ENCODE data around the gene LUZP1. TPM values are rescaled to one million over a fixed set of nuclear protein-coding genes. Genes with fewer than 3 reads are reported as not detected.

LUZP1 gene
- total RNA-seq, 4 donors from 2014 or later: 28.3 to 46.4 (median 33.3) TPM

GRCh38 chr1:23066075-23066474 is 102.6 kb downstream of the LUZP1 start:
- no peak for TF ChIP-seq POLR2A (IDR thresholded peaks at IDR 0.05)
- no peak for TF ChIP-seq POLR2AphosphoS5 (IDR thresholded peaks at IDR 0.05)
- no peak for TF ChIP-seq EP300 (IDR thresholded peaks at IDR 0.05; ENCODE audit: low read depth)
- TF ChIP-seq, protein P1, sequence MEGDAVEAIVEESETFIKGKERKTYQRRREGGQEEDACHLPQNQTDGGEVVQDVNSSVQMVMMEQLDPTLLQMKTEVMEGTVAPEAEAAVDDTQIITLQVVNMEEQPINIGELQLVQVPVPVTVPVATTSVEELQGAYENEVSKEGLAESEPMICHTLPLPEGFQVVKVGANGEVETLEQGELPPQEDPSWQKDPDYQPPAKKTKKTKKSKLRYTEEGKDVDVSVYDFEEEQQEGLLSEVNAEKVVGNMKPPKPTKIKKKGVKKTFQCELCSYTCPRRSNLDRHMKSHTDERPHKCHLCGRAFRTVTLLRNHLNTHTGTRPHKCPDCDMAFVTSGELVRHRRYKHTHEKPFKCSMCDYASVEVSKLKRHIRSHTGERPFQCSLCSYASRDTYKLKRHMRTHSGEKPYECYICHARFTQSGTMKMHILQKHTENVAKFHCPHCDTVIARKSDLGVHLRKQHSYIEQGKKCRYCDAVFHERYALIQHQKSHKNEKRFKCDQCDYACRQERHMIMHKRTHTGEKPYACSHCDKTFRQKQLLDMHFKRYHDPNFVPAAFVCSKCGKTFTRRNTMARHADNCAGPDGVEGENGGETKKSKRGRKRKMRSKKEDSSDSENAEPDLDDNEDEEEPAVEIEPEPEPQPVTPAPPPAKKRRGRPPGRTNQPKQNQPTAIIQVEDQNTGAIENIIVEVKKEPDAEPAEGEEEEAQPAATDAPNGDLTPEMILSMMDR (IDR thresholded peaks at IDR 0.05): no peak
- DNase-seq: no peak
- in situ Hi-C loops (cut with MboI; ENCODE audit: low pct_ligation_motif_present in 1 of 4, low pct_unique_long_range_greater_than_20kb in 1 of 4, low sequenced_read_pairs in 3 of 4): no loop called here
- no peak overlapping the region for H3K4me3 ChIP-seq
- intact Hi-C loops (cut with DNase I; ENCODE audit: low total_unique reads): no loop called here
- H3K4me1 ChIP-seq: no peaks in the 10 kb centered on the region
- no peaks in the 10 kb centered on the region for H3K27me3 ChIP-seq
- H3K9me3 ChIP-seq: no peaks in the 10 kb centered on the region
- 87 to 100% methylated on average over 2 of the region's 2 CpGs for WGBS, 2 donors (ENCODE audit: low coverage in 1 of 2)
- peaks cover 0 to 29% (median 10%) of the 10 kb centered on the region in 4 donors for H3K36me3 ChIP-seq
- no peak overlapping the region for H3K27ac ChIP-seq

DNA sequence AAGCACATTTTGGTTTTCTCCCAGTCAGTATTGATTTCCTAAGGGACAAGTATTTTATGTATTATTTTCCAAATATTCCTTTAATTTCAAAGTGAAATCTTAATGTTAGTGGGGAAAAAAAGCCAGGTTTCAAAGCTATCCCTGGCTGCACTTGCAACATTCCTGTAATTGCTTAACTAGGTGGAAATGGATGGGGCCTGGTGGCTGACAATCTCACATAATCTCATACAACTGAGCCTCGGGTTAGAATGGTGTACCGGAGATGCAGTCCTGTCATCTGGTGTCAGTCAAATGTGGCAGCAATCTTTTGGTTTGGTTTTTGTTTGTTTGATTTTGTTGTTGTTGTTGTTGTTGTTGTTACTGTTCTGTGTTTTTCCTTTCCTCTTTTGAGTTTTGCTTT is 103.3 kb downstream of the LUZP1 start:
- in situ Hi-C loops (cut with MboI; ENCODE audit: low pct_ligation_motif_present in 1 of 4, low pct_unique_long_range_greater_than_20kb in 1 of 4, low sequenced_read_pairs in 3 of 4): no loop called here
- H3K36me3 ChIP-seq: peaks cover 0 to 34% (median 12%) of the 10 kb centered on the region in 4 donors
- H3K4me1 ChIP-seq: no peaks in the 10 kb centered on the region
- H3K27ac ChIP-seq: no peak overlapping the region
- no peak overlapping the region for H3K4me3 ChIP-seq
- TF ChIP-seq POLR2A (IDR thresholded peaks at IDR 0.05) (no peak), EP300 (IDR thresholded peaks at IDR 0.05; ENCODE audit: low read depth) (no peak), POLR2AphosphoS5 (IDR thresholded peaks at IDR 0.05) (no peak)
- TF ChIP-seq, protein P1 (IDR thresholded peaks at IDR 0.05): no peak
- WGBS, 2 donors (ENCODE audit: low coverage in 1 of 2): 94 to 96% methylated on average over 2 of the region's 2 CpGs
- H3K9me3 ChIP-seq: no peaks in the 10 kb centered on the region
- no peak for DNase-seq
- intact Hi-C loops (cut with DNase I; ENCODE audit: low total_unique reads): no loop called here
- no peaks in the 10 kb centered on the region for H3K27me3 ChIP-seq

- 75 to 81% methylated on average over 2 of the region's 2 CpGs for WGBS, 2 donors (ENCODE audit: low coverage in 1 of 2)
Observed at GRCh38 chr1:23062271-23062670, 106.4 kb downstream of the LUZP1 start.

DNA sequence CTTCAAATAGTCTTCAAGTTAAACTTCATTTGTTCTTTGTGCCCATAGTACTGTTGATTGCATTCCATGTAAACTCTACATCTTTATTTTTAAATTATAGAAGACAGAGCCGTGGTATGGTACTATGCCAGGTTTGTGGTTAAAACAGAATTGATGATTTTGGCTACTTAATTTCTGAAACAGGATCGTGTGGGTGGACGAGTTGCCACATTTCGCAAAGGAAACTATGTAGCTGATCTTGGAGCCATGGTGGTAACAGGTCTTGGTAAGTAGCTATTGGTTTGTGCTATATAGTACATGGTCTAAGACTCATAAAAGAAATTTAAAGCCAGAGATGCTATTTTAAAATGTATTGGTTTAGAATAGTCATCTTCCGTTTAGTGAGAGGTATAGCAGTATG is 111.4 kb downstream of the LUZP1 start:
- 90 to 92% methylated on average over 5 of the region's 5 CpGs for WGBS, 2 donors (ENCODE audit: low coverage in 1 of 2)
- in situ Hi-C loops (cut with MboI; ENCODE audit: low pct_ligation_motif_present in 1 of 4, low pct_unique_long_range_greater_than_20kb in 1 of 4, low sequenced_read_pairs in 3 of 4): no loop called here
- peaks cover 0 to 50% (median 14%) of the 10 kb centered on the region in 4 donors for H3K36me3 ChIP-seq

More at GRCh38 chr1:23062271-23062670, 106.4 kb downstream of the LUZP1 start:
- TF ChIP-seq EP300 (IDR thresholded peaks at IDR 0.05; ENCODE audit: low read depth) (no peak), POLR2A (IDR thresholded peaks at IDR 0.05) (no peak), POLR2AphosphoS5 (IDR thresholded peaks at IDR 0.05) (no peak)
- TF ChIP-seq, protein P1 (IDR thresholded peaks at IDR 0.05): no peak
- H3K27ac ChIP-seq: no peak overlapping the region
- H3K9me3 ChIP-seq: no peaks in the 10 kb centered on the region
- peaks cover 0 to 25% (median 11%) of the 10 kb centered on the region in 4 donors for H3K36me3 ChIP-seq
- intact Hi-C loops (cut with DNase I; ENCODE audit: low total_unique reads) (no loop called here), in situ Hi-C loops (cut with MboI; ENCODE audit: low pct_ligation_motif_present in 1 of 4, low pct_unique_long_range_greater_than_20kb in 1 of 4, low sequenced_read_pairs in 3 of 4) (no loop called here)
- no peaks in the 10 kb centered on the region for H3K27me3 ChIP-seq
- H3K4me1 ChIP-seq: no peaks in the 10 kb centered on the region
- DNase-seq: no peak
- no peak overlapping the region for H3K4me3 ChIP-seq

More for the DNA sequence above, 111.4 kb downstream of the LUZP1 start:
- no peaks in the 10 kb centered on the region for H3K9me3 ChIP-seq
- H3K27me3 ChIP-seq: no peaks in the 10 kb centered on the region
- H3K4me3 ChIP-seq: no peak overlapping the region
- no peak for TF ChIP-seq POLR2AphosphoS5 (IDR thresholded peaks at IDR 0.05)
- TF ChIP-seq POLR2A (IDR thresholded peaks at IDR 0.05): no peak
- TF ChIP-seq, protein P1 (IDR thresholded peaks at IDR 0.05): no peak
- TF ChIP-seq EP300 (IDR thresholded peaks at IDR 0.05; ENCODE audit: low read depth): no peak
- intact Hi-C loops (cut with DNase I; ENCODE audit: low total_unique reads): no loop called here
- H3K4me1 ChIP-seq: no peaks in the 10 kb centered on the region
- DNase-seq: no peak
- no peak overlapping the region for H3K27ac ChIP-seq

Data from transverse colon (tissue), 4 donors.